Stomach (tissue), 4 donors: Measurements from ENCODE around the gene SLC38A1.

Source experiments
- CTCF ChIP-seq, 7 experiments: fragments of 450-650 bp in 4 of 7; fragments of 200-600 bp in 3 of 7; sonication (generic) in 3 of 7; IDR thresholded peaks; one replicate each; pipeline ENCODE4 v1.5.1; 2016 to 2019; ENCODE audit warnings: antibody characterized with exemption in 7 of 7, control low read depth in 2 of 7, mild to moderate bottlenecking in 1 of 7
- EP300 ChIP-seq: sonication (generic); formaldehyde crosslinking; IDR thresholded peaks from one replicate; pipeline ENCODE4 v1.6.1; 2017; ENCODE audit warnings: antibody characterized with exemption
- POLR2A ChIP-seq, 4 donors: fragments of 450-650 bp; IDR thresholded peaks; one replicate each; pipeline ENCODE4 v1.6.1; 2016; ENCODE audit warnings: antibody characterized with exemption in 4 of 4, control low read depth in 2 of 4, mild to moderate bottlenecking in 1 of 4, moderate library complexity in 1 of 4

- TF ChIP-seq EP300: no peak
- no peak for TF ChIP-seq CTCF (IDR thresholded peaks at IDR 0.05)
- no peak for TF ChIP-seq POLR2A (IDR thresholded peaks at IDR 0.05)
These were observed 11.9 kb downstream of the SLC38A1 start for GRCh38 chr12:46256942-46257341.
